Vagina (tissue), 2 donors: ENCODE data around the gene PLPPR4. TPM values are rescaled to one million over a fixed set of nuclear protein-coding genes. Genes with fewer than 3 reads are reported as not detected.

Experiments
- DNase-seq, 2 donors: peaks; one replicate each; pipeline ENCODE4 v3.0.0-alpha.2; 2017; ENCODE audit errors: extremely low spot score in 2 of 2
- H3K27ac ChIP-seq: fragments of 200-600 bp; sonication (generic); one replicate; pipeline ENCODE4 v1.5.1; 2019
- H3K27me3 ChIP-seq: fragments of 200-600 bp; sonication (generic); one replicate; pipeline ENCODE4 v1.5.1; 2019
- H3K36me3 ChIP-seq, 2 donors: fragments of 200-600 bp; sonication (generic); one replicate each; pipeline ENCODE4 v1.5.1; 2017 to 2019
- H3K4me1 ChIP-seq: fragments of 200-600 bp; sonication (generic); one replicate; pipeline ENCODE4 v1.5.1; 2019
- H3K4me3 ChIP-seq, 2 donors: fragments of 200-600 bp; sonication (generic); 1 replicate in 1 of 2; 2 replicates in 1 of 2; pipeline ENCODE4 v1.5.1; 2016 to 2019
- H3K9me3 ChIP-seq: fragments of 200-600 bp; sonication (generic); one replicate; pipeline ENCODE4 v1.5.1; 2019
- POLR2A ChIP-seq, 2 donors: fragments of 450-650 bp; IDR thresholded peaks; one replicate each; pipeline ENCODE4 v1.6.1; 2017; ENCODE audit warnings: antibody characterized with exemption in 2 of 2, mild to moderate bottlenecking in 2 of 2, moderate library complexity in 2 of 2
- POLR2AphosphoS5 ChIP-seq, 2 donors: sonication (generic); formaldehyde crosslinking; IDR thresholded peaks; one replicate each; pipeline ENCODE4 v1.9.0; 2017; ENCODE audit warnings: antibody characterized with exemption in 2 of 2, mild to moderate bottlenecking in 2 of 2, low read depth in 1 of 2; ENCODE audit not compliant: insufficient read depth in 1 of 2
- intact Hi-C: fragments of 100-400 bp; cut with DNase I; formaldehyde crosslinking; loops from one replicate; pipeline ENCODE4 v1.15.1; 2023
- total RNA-seq: library from RNA; depleted of rRNA; stranded (reverse); fragments of >200 nt; gene quantifications from one replicate; pipeline ENCODE4 v1.2.3, GENCODE V29; 2016
- TF ChIP-seq, protein P1 (sequence below), 3 experiments: fragments of 450-650 bp in 2 of 3; fragments of 200-600 bp in 1 of 3; sonication (generic) in 1 of 3; IDR thresholded peaks; one replicate each; pipeline ENCODE4 v1.5.1; 2017 to 2019; ENCODE audit warnings: antibody characterized with exemption in 3 of 3, mild to moderate bottlenecking in 2 of 3, moderate library complexity in 2 of 3

Gene PLPPR4
- total RNA-seq, 1 donor from 2014 or later = 1.5 TPM

DNA sequence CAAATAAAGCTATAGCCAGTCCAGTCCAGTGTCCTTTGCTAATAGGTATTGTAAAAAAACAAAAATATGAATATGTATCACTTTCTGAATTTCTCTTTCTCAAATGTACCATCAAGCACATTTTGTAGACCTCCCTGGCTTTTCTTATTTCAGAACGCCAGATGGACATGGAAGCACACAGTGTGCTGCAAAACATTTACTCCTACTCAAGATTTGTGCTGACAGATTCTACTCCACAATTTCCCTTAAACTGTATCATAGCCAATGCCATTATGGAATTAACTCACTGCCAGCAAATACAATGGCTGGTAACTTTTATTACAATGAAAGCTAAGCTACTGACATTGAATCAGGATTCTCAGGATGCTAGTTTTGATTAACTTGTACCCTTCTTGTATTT is 30.8 kb upstream of the PLPPR4 start:
- TF ChIP-seq POLR2A (IDR thresholded peaks at IDR 0.05) = no peak
- TF ChIP-seq POLR2AphosphoS5 (IDR thresholded peaks at IDR 0.05; ENCODE audit: insufficient read depth in 1 of 2, low read depth in 1 of 2) = no peak
- TF ChIP-seq, protein P1, sequence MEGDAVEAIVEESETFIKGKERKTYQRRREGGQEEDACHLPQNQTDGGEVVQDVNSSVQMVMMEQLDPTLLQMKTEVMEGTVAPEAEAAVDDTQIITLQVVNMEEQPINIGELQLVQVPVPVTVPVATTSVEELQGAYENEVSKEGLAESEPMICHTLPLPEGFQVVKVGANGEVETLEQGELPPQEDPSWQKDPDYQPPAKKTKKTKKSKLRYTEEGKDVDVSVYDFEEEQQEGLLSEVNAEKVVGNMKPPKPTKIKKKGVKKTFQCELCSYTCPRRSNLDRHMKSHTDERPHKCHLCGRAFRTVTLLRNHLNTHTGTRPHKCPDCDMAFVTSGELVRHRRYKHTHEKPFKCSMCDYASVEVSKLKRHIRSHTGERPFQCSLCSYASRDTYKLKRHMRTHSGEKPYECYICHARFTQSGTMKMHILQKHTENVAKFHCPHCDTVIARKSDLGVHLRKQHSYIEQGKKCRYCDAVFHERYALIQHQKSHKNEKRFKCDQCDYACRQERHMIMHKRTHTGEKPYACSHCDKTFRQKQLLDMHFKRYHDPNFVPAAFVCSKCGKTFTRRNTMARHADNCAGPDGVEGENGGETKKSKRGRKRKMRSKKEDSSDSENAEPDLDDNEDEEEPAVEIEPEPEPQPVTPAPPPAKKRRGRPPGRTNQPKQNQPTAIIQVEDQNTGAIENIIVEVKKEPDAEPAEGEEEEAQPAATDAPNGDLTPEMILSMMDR (IDR thresholded peaks at IDR 0.05) = no peak
- Histone ChIP-seq H3K27me3 (no peaks in the 10 kb centered on the region), H3K9me3 (no peaks in the 10 kb centered on the region), H3K4me1 (no peaks in the 10 kb centered on the region), H3K36me3 (no peaks in the 10 kb centered on the region), H3K4me3 (no peak overlapping the region), H3K27ac (no peak overlapping the region)
- no peak for DNase-seq
- intact Hi-C loops = no loop called here

DNA sequence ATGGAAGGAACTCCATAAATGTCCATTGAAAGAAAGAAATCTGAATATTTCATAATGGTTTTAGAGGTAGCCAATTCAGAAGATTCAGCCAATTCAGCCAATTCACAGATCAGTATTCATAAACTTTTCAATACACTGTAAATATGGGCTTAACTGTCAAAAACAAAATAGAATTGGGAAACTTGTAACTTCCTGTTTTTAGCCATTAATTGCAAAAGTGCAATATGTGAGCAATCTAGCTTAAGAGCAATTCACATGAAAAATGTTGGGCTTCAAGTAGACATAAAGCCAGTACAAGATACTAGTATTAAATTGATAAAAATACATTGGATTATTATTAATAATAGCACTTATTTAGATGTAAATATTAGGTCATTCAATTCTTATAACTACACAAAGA is 27.5 kb upstream of the PLPPR4 start:
- Histone ChIP-seq H3K4me1 (no peaks in the 10 kb centered on the region), H3K36me3 (no peaks in the 10 kb centered on the region), H3K27ac (no peak overlapping the region), H3K9me3 (no peaks in the 10 kb centered on the region), H3K4me3 (no peak overlapping the region), H3K27me3 (no peaks in the 10 kb centered on the region)
- TF ChIP-seq POLR2A (IDR thresholded peaks at IDR 0.05) (no peak), POLR2AphosphoS5 (IDR thresholded peaks at IDR 0.05; ENCODE audit: insufficient read depth in 1 of 2, low read depth in 1 of 2) (no peak)
- TF ChIP-seq, protein P1 (IDR thresholded peaks at IDR 0.05) = no peak
- no peak for DNase-seq
- intact Hi-C loops = no loop called here

DNA sequence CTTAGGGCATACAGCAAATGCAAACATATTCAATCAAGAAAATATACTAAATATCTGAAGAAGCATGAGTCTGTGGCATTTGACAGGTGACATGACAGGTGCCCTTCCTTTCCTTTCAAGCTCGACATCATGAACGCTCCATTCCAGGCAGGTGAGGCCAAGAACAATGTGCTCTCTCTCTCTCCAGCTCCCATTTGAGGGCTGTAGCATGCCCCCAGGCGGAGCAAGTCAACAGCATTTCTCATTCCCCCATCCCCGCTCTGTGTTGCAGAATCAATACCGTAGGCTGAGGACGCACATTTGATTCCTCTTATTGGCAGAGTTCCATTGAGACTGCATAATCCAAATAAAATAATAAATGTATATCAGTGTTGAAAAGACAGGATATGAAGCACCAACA is 24.6 kb upstream of the PLPPR4 start:
- no peak for DNase-seq
- Histone ChIP-seq H3K4me3 (no peak overlapping the region), H3K4me1 (no peaks in the 10 kb centered on the region), H3K27me3 (no peaks in the 10 kb centered on the region), H3K36me3 (no peaks in the 10 kb centered on the region), H3K9me3 (no peaks in the 10 kb centered on the region), H3K27ac (no peak overlapping the region)
- no peak for TF ChIP-seq POLR2AphosphoS5 (IDR thresholded peaks at IDR 0.05; ENCODE audit: insufficient read depth in 1 of 2, low read depth in 1 of 2)
- TF ChIP-seq POLR2A (IDR thresholded peaks at IDR 0.05) = no peak
- TF ChIP-seq, protein P1 (IDR thresholded peaks at IDR 0.05) = no peak
- intact Hi-C loops = no loop called here

DNA sequence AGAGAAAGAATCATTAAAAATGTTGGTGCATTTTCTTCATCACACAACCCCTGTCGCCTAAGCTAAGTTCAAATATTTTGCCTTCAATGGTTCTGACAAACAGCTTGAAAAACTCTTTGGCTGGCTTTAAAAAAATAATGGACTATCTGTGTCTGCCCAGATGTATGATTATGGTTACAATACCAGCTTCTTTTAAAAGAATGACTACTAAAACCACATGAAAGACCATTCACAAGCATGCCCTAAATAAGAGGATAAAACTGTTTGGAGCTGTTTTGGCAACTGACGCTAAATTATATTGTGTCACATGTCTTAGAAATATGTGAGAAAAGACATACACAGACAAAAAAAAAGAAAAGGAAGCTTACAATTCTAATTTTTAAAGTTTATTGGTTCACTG is 23.7 kb upstream of the PLPPR4 start:
- Histone ChIP-seq H3K4me1 (no peaks in the 10 kb centered on the region), H3K27ac (no peak overlapping the region), H3K36me3 (no peaks in the 10 kb centered on the region), H3K4me3 (no peak overlapping the region), H3K9me3 (no peaks in the 10 kb centered on the region), H3K27me3 (no peaks in the 10 kb centered on the region)
- no peak for TF ChIP-seq POLR2AphosphoS5 (IDR thresholded peaks at IDR 0.05; ENCODE audit: insufficient read depth in 1 of 2, low read depth in 1 of 2)
- TF ChIP-seq POLR2A (IDR thresholded peaks at IDR 0.05) = no peak
- TF ChIP-seq, protein P1 (IDR thresholded peaks at IDR 0.05) = no peak
- intact Hi-C loops = no loop called here
- no peak for DNase-seq

DNA sequence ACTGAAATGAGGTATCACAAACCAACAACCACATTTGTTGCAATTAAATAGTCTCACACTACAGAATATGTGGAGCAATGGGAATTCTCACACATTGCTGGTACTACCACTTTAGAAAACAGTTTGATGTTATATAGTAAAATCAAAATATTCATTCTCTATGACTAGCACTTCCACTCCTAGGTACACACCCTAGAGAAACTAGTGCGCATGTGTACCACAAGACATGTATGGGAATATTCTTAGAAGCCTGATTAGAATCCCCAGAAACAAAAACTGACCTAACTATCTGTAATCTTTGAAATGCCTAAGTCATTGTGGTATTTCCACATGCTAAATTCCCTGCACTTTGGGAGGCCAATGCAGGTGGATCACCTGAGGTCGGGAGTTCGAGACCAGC is 18.1 kb upstream of the PLPPR4 start:
- H3K27ac ChIP-seq = no peak overlapping the region
- H3K9me3 ChIP-seq = no peaks in the 10 kb centered on the region
- no peak overlapping the region for H3K4me3 ChIP-seq
- TF ChIP-seq POLR2A (IDR thresholded peaks at IDR 0.05) (no peak), POLR2AphosphoS5 (IDR thresholded peaks at IDR 0.05; ENCODE audit: insufficient read depth in 1 of 2, low read depth in 1 of 2) (no peak)
- TF ChIP-seq, protein P1 (IDR thresholded peaks at IDR 0.05) = no peak
- no peaks in the 10 kb centered on the region for H3K4me1 ChIP-seq
- intact Hi-C loops = no loop called here
- no peak for DNase-seq
- H3K27me3 ChIP-seq = no peaks in the 10 kb centered on the region
- H3K36me3 ChIP-seq = no peaks in the 10 kb centered on the region
